Peyer's patch (tissue), 4 donors: ENCODE measurements around the gene APOL5.

Source experiments
- CTCF ChIP-seq, 6 experiments: fragments of 450-650 bp in 4 of 6; fragments of 200-600 bp in 2 of 6; sonication (generic) in 1 of 6; IDR thresholded peaks; one replicate each; pipeline ENCODE4 v1.5.1; 2017 to 2019; ENCODE audit warnings: antibody characterized with exemption in 6 of 6, mild to moderate bottlenecking in 3 of 6, moderate library complexity in 1 of 6
- POLR2A ChIP-seq, 2 donors: fragments of 450-650 bp; IDR thresholded peaks; one replicate each; pipeline ENCODE4 v1.5.1; 2017; ENCODE audit warnings: antibody characterized with exemption in 2 of 2, mild to moderate bottlenecking in 2 of 2, moderate library complexity in 2 of 2

DNA sequence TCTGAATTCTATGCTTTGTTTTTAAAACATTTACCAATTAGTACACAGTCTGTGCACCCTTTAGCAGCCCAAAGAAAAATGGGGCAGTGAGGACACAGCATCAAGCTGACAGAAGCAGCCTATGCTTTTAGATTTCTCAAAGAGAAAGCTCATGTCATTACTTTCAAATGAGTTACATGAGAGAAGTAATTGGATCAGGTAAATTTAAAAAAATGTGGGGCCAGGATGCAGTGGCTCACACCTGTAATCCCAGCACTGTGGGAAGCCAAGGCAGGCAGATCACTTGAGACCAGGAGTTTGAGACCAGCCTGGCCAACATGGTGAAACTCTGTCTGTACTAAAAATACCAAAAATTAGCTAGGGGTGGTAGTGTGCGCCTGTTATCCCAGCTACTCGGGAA is 57.7 kb downstream of the APOL5 start:
- TF ChIP-seq CTCF (IDR thresholded peaks at IDR 0.05) (no peak), POLR2A (IDR thresholded peaks at IDR 0.05) (no peak)
